ENCODE results near the gene HNRNPA1. TPM values are rescaled to one million over a fixed set of nuclear protein-coding genes. Genes with fewer than 3 reads are reported as not detected.
A peak's percentile ranks its signal among the peaks of the same experiment; 100 is the strongest.

The HNRNPA1 gene
- total RNA-seq, 1 experiment from 2014 or later = 2,589 TPM

GRCh38 chr12:54253240-54253639 lies 27.3 kb upstream of the HNRNPA1 start (continued):
- TF ChIP-seq, protein P1, sequence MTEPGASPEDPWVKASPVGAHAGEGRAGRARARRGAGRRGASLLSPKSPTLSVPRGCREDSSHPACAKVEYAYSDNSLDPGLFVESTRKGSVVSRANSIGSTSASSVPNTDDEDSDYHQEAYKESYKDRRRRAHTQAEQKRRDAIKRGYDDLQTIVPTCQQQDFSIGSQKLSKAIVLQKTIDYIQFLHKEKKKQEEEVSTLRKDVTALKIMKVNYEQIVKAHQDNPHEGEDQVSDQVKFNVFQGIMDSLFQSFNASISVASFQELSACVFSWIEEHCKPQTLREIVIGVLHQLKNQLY (CRISPR knock-in tag; IDR thresholded peaks at IDR 0.05) = no peak

GRCh38 chr12:54257332-54257731 lies 23.2 kb upstream of the HNRNPA1 start:
- no peak for ATAC-seq
- Mint-ChIP-seq H3K4me1 (peaks cover 49% of the 10 kb centered on the region), H3K36me3 (peaks cover 39% of the 10 kb centered on the region), H3K4me3 (peak overlapping the region; percentile 27; the same call in 1 of the 2 replicates), H3K27ac (peak overlapping the region; percentile 99), H3K9me3 (no peaks in the 10 kb centered on the region), H3K27me3 (ENCODE audit: low read depth) (no peaks in the 10 kb centered on the region)
- DNase-seq (ENCODE audit: low spot score) = no peak
- TF ChIP-seq SOX15 (CRISPR knock-in tag; IDR thresholded peaks at IDR 0.05) (no peak), ZNF396 (CRISPR knock-in tag; IDR thresholded peaks at IDR 0.05; ENCODE audit: borderline replicate concordance) (no peak), ZNF219 (CRISPR knock-in tag; IDR thresholded peaks at IDR 0.05; ENCODE audit: borderline replicate concordance) (no peak), ZNF232 (CRISPR knock-in tag; IDR thresholded peaks at IDR 0.05) (no peak), FOXP4 (CRISPR knock-in tag; IDR thresholded peaks at IDR 0.05) (no peak)
- TF ChIP-seq, protein P2, sequence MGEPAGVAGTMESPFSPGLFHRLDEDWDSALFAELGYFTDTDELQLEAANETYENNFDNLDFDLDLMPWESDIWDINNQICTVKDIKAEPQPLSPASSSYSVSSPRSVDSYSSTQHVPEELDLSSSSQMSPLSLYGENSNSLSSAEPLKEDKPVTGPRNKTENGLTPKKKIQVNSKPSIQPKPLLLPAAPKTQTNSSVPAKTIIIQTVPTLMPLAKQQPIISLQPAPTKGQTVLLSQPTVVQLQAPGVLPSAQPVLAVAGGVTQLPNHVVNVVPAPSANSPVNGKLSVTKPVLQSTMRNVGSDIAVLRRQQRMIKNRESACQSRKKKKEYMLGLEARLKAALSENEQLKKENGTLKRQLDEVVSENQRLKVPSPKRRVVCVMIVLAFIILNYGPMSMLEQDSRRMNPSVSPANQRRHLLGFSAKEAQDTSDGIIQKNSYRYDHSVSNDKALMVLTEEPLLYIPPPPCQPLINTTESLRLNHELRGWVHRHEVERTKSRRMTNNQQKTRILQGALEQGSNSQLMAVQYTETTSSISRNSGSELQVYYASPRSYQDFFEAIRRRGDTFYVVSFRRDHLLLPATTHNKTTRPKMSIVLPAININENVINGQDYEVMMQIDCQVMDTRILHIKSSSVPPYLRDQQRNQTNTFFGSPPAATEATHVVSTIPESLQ (CRISPR knock-in tag; IDR thresholded peaks at IDR 0.05) = no peak
- TF ChIP-seq, protein P3, sequence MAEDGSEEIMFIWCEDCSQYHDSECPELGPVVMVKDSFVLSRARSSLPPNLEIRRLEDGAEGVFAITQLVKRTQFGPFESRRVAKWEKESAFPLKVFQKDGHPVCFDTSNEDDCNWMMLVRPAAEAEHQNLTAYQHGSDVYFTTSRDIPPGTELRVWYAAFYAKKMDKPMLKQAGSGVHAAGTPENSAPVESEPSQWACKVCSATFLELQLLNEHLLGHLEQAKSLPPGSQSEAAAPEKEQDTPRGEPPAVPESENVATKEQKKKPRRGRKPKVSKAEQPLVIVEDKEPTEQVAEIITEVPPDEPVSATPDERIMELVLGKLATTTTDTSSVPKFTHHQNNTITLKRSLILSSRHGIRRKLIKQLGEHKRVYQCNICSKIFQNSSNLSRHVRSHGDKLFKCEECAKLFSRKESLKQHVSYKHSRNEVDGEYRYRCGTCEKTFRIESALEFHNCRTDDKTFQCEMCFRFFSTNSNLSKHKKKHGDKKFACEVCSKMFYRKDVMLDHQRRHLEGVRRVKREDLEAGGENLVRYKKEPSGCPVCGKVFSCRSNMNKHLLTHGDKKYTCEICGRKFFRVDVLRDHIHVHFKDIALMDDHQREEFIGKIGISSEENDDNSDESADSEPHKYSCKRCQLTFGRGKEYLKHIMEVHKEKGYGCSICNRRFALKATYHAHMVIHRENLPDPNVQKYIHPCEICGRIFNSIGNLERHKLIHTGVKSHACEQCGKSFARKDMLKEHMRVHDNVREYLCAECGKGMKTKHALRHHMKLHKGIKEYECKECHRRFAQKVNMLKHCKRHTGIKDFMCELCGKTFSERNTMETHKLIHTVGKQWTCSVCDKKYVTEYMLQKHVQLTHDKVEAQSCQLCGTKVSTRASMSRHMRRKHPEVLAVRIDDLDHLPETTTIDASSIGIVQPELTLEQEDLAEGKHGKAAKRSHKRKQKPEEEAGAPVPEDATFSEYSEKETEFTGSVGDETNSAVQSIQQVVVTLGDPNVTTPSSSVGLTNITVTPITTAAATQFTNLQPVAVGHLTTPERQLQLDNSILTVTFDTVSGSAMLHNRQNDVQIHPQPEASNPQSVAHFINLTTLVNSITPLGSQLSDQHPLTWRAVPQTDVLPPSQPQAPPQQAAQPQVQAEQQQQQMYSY (CRISPR knock-in tag; IDR thresholded peaks at IDR 0.05) = no peak
- ChIA-PET POLR2A (interaction anchor here (4.6 to 6.0 kb wide), 2 partner anchors 23 kb away, joined by 19 to 105 read pairs; partner anchors contain the start of genes CBX5 and HNRNPA1), CTCF (interaction anchor here (2.9 kb wide), 1 partner anchor 42 kb away, joined by 19 read pairs; no protein-coding TSS in a partner anchor)

DNA sequence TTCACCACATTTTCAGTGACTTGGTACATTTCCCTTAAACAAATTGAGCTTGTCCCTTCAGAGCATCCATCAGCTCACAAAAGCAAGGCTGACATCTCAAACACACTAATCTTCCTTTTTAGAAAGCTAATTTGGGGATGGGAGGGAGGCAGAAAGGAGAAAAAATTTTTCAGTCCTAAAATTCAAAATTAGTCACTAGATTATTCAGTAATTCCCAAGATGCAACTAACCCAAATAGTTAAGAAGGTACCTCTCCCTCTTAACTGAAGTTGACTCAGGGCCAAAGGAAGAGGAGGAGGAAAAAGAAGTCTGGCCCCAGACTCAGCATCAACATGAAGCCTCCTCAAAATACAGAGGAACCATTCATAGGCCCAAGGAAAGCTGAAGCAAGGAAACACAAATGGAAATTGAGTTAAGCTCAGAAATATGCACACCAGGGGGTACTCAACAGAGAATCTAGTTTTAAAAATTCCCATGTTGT lies 22.3 kb upstream of the HNRNPA1 start:
- H3K9me3 Mint-ChIP-seq = no peaks in the 10 kb centered on the region
- DNase-seq (ENCODE audit: low spot score) (no peak), ATAC-seq (no peak)
- H3K27me3 Mint-ChIP-seq (ENCODE audit: low read depth) = no peaks in the 10 kb centered on the region
- peak overlapping the region; percentile 99 for H3K27ac Mint-ChIP-seq
- peaks cover 32% of the 10 kb centered on the region for H3K36me3 Mint-ChIP-seq
- peak overlapping the region; percentile 66 for H3K4me3 Mint-ChIP-seq
- ChIA-PET POLR2A (interaction anchor here (1.0 to 6.0 kb wide), 7 partner anchors 11 to 104 kb away, joined by 3 to 105 read pairs (median 8); partner anchors contain the start of genes CBX5, COPZ1 and HNRNPA1), CTCF (interaction anchor here (0.8 to 3.2 kb wide), 8 partner anchors 22 to 141 kb away, joined by 6 to 25 read pairs (median 10); partner anchors contain the start of genes CBX5, COPZ1 and HNRNPA1)
- TF ChIP-seq CREM (CRISPR knock-in tag; IDR thresholded peaks at IDR 0.05) (no peak), SMAD3 (CRISPR knock-in tag; IDR thresholded peaks at IDR 0.05; ENCODE audit: borderline replicate concordance) (no peak), HMGA2 (CRISPR knock-in tag; IDR thresholded peaks at IDR 0.05) (no peak), TP53 (CRISPR knock-in tag; IDR thresholded peaks at IDR 0.05) (no peak), SOX15 (CRISPR knock-in tag; IDR thresholded peaks at IDR 0.05) (no peak), ZNF396 (CRISPR knock-in tag; IDR thresholded peaks at IDR 0.05; ENCODE audit: borderline replicate concordance) (no peak), ZNF138 (CRISPR knock-in tag; conservative IDR thresholded peaks at IDR 0.05) (no peak)
- TF ChIP-seq, protein P4, sequence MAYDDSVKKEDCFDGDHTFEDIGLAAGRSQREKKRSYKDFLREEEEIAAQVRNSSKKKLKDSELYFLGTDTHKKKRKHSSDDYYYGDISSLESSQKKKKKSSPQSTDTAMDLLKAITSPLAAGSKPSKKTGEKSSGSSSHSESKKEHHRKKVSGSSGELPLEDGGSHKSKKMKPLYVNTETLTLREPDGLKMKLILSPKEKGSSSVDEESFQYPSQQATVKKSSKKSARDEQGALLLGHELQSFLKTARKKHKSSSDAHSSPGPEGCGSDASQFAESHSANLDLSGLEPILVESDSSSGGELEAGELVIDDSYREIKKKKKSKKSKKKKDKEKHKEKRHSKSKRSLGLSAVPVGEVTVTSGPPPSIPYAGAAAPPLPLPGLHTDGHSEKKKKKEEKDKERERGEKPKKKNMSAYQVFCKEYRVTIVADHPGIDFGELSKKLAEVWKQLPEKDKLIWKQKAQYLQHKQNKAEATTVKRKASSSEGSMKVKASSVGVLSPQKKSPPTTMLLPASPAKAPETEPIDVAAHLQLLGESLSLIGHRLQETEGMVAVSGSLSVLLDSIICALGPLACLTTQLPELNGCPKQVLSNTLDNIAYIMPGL (CRISPR knock-in tag; IDR thresholded peaks at IDR 0.05) = no peak
- peaks cover 58% of the 10 kb centered on the region for H3K4me1 Mint-ChIP-seq

Measured in WTC11 (cell line).